A673 (cell line): ENCODE results near the gene SNAPC5.

ENCODE experiments used
- EZH2 ChIP-seq: fragments of 200-600 bp; sonication (generic); IDR thresholded peaks from 2 replicates; pipeline ENCODE4 v1.6.1; 2017; ENCODE audit warnings: borderline replicate concordance, low read depth, mild to moderate bottlenecking, mixed read lengths, antibody characterized with exemption, low read length; ENCODE audit not compliant: poor library complexity, severe bottlenecking
- TF ChIP-seq, protein P1 (sequence below): fragments of 300-800, 200-600 bp; sonication (generic); conservative IDR thresholded peaks from 2 replicates; pipeline ENCODE4 v1.5.1; 2017; ENCODE audit warnings: low read depth, mild to moderate bottlenecking, antibody characterized with exemption, low read length, moderate library complexity, mixed read lengths

DNA sequence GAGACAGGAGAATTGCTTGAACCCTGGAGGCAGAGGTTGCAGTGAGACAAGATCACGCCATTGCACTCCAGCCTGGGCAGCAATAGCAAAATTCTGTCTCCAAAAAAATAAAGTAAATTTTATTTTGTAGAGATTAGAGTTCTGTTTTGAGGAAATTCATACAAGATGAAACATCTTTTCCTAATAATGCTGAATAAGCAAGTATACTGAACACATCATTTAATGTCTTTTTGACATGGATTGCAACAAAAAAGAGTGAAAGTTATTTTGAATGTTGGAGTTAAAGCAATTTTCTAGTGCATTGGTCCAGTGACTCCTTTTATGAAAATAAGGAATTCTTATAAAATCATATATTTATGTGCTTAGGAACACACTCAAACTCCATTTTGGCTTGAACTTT is 47.7 kb upstream of the SNAPC5 start:
- TF ChIP-seq, protein P1, sequence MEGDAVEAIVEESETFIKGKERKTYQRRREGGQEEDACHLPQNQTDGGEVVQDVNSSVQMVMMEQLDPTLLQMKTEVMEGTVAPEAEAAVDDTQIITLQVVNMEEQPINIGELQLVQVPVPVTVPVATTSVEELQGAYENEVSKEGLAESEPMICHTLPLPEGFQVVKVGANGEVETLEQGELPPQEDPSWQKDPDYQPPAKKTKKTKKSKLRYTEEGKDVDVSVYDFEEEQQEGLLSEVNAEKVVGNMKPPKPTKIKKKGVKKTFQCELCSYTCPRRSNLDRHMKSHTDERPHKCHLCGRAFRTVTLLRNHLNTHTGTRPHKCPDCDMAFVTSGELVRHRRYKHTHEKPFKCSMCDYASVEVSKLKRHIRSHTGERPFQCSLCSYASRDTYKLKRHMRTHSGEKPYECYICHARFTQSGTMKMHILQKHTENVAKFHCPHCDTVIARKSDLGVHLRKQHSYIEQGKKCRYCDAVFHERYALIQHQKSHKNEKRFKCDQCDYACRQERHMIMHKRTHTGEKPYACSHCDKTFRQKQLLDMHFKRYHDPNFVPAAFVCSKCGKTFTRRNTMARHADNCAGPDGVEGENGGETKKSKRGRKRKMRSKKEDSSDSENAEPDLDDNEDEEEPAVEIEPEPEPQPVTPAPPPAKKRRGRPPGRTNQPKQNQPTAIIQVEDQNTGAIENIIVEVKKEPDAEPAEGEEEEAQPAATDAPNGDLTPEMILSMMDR = no peak
- TF ChIP-seq EZH2 = no peak
